PC-3 (cell line): ENCODE results near the gene AOPEP. TPM values are rescaled to one million over a fixed set of nuclear protein-coding genes. Genes with fewer than 3 reads are reported as not detected.

Experiments used
- ATAC-seq: fragments of 200-7000 bp; cut with Tn5 transposase; 2 replicates; pipeline ENCODE4 v1.9.1; 2020; ENCODE audit warnings: mild to moderate bottlenecking, moderate library complexity
- BruUV-seq: library from RNA; stranded (reverse); fragments of 400-500 nt; replicated peaks from 2 replicates; lab custom pipeline; 2021; lab: Mats Ljungman, UMichigan
- CTCF ChIA-PET: fragments of 300-600 bp; sonication (Branson Sonifier 250); formaldehyde crosslinking; loops from one replicate; lab custom pipeline; 2022; ENCODE audit warnings: antibody characterized with exemption; lab: Charles Lee
- POLR2A ChIA-PET: fragments of 300-600 bp; sonication (Branson Sonifier 250); formaldehyde crosslinking; loops from one replicate; lab custom pipeline; 2022; ENCODE audit warnings: antibody characterized with exemption; ENCODE audit not compliant: unreplicated experiment; lab: Charles Lee
- DNase-seq: peaks from one replicate; pipeline ENCODE4 v3.0.0-alpha.2; 2015
- H2AFZ ChIP-seq: fragments of 300-600 bp; sonication (generic); 2 replicates; pipeline ENCODE4 v1.6.0; 2016; ENCODE audit warnings: antibody characterized with exemption, low read length
- H3F3A ChIP-seq: fragments of 300-600 bp; sonication (generic); one replicate; pipeline ENCODE4 v1.6.0; 2017; ENCODE audit warnings: antibody characterized with exemption, low read length, control low read depth, mild to moderate bottlenecking; ENCODE audit not compliant: unreplicated experiment
- H3K27ac ChIP-seq: fragments of 300-600 bp; sonication (generic); 2 replicates; pipeline ENCODE4 v1.5.1; 2016; ENCODE audit warnings: mild to moderate bottlenecking, low read length
- H3K27me3 ChIP-seq: fragments of 300-600 bp; sonication (generic); 2 replicates; pipeline ENCODE4 v1.6.1; 2016; ENCODE audit warnings: low read length, mixed read lengths
- H3K36me3 ChIP-seq: fragments of 300-600 bp; sonication (generic); 2 replicates; pipeline ENCODE4 v1.6.1; 2016; ENCODE audit warnings: low read depth, mixed run types, low read length, mixed read lengths
- H3K4me1 ChIP-seq: fragments of 300-600 bp; sonication (generic); 2 replicates; pipeline ENCODE4 v1.5.1; 2016; ENCODE audit warnings: low read length; ENCODE audit not compliant: insufficient read depth
- H3K4me2 ChIP-seq: fragments of 300-600 bp; sonication (generic); 2 replicates; pipeline ENCODE4 v1.6.0; 2016; ENCODE audit warnings: low read length
- H3K4me3 ChIP-seq: fragments of 300-600 bp; sonication (generic); 2 replicates; pipeline ENCODE4 v1.5.1; 2016; ENCODE audit warnings: mild to moderate bottlenecking, low read length, mixed read lengths
- H3K79me2 ChIP-seq: fragments of 300-600 bp; sonication (generic); 2 replicates; pipeline ENCODE4 v1.6.1; 2017; ENCODE audit warnings: low read length, mixed read lengths
- H3K9ac ChIP-seq: fragments of 300-600 bp; sonication (generic); 2 replicates; pipeline ENCODE4 v1.6.0; 2016; ENCODE audit warnings: mild to moderate bottlenecking, low read length
- H3K9me2 ChIP-seq: fragments of 300-600 bp; sonication (generic); replicated peaks from 2 replicates; pipeline ENCODE4 v1.6.1; 2016; ENCODE audit warnings: mixed run types, low read length, mixed read lengths
- H3K9me3 ChIP-seq: fragments of 300-600 bp; sonication (generic); 2 replicates; pipeline ENCODE4 v1.6.1; 2016; ENCODE audit warnings: low read length, mixed read lengths
- H4K20me1 ChIP-seq: fragments of 300-600 bp; sonication (generic); 2 replicates; pipeline ENCODE4 v1.6.1; 2016; ENCODE audit warnings: low read length, mixed read lengths
- CTCF ChIP-seq: fragments of 300-600 bp; sonication (generic); conservative IDR thresholded peaks from 2 replicates; pipeline ENCODE4 v1.5.1; 2017; ENCODE audit warnings: antibody characterized with exemption, low read depth, mild to moderate bottlenecking, low read length
- EZH2 ChIP-seq: fragments of 300-600 bp; sonication (generic); IDR thresholded peaks from one replicate; pipeline ENCODE4 v1.6.1; 2017; ENCODE audit warnings: antibody characterized with exemption, mild to moderate bottlenecking, low read length; ENCODE audit not compliant: unreplicated experiment
- EZH2phosphoT487 ChIP-seq: fragments of 300-600 bp; sonication (generic); IDR thresholded peaks from 2 replicates; pipeline ENCODE4 v1.6.1; 2018; ENCODE audit warnings: mild to moderate bottlenecking, antibody characterized with exemption, low read length, borderline replicate concordance
- intact Hi-C: fragments of 100-400 bp; cut with micrococcal nuclease; formaldehyde crosslinking; loops from 2 replicates; pipeline ENCODE4 v1.9.0; 2023
- total RNA-seq: library from RNA; depleted of rRNA; stranded (reverse); fragments of >200 nt; gene quantifications from 2 replicates; pipeline ENCODE4 v1.2.3, GENCODE V29; 2014

The AOPEP gene
- total RNA-seq, 1 experiment from 2014 or later, result 23.1 TPM

GRCh38 chr9:94911986-94912635, 185.6 kb downstream of the AOPEP start:
- no TSS peak for BruUV-seq

GRCh38 chr9:94912700-94913249, 186.3 kb downstream of the AOPEP start:
- ATAC-seq (peak; percentile 71), DNase-seq (peak; percentile 94)
- peak overlapping the region; percentile 7 for H3K4me3 ChIP-seq
- peaks cover 4% of the 10 kb centered on the region for H3F3A ChIP-seq
- H3K4me2 ChIP-seq, result peak overlapping the region; percentile 51
- no peaks in the 10 kb centered on the region for H3K9me2 ChIP-seq
- peaks cover 59% of the 10 kb centered on the region for H3K4me1 ChIP-seq
- ChIA-PET CTCF (interaction anchor here (1.3 kb wide), 1 partner anchor 215 kb away, joined by 3 read pairs; no protein-coding TSS in a partner anchor), POLR2A (no interaction called here)
- intact Hi-C loops, result loop anchor here (1.0 to 10.0 kb wide), 5 partner anchors 44 to 202 kb away; no protein-coding TSS in a partner anchor
- no peaks in the 10 kb centered on the region for H3K27me3 ChIP-seq
- no peaks in the 10 kb centered on the region for H3K36me3 ChIP-seq
- no peaks in the 10 kb centered on the region for H3K9me3 ChIP-seq
- no peak for TF ChIP-seq EZH2
- H3K9ac ChIP-seq, result 0 out of 2 replicates have a peak overlapping the region, but pooled peaks have one; percentile 30
- no peak overlapping the region for H2AFZ ChIP-seq
- no TSS peak for BruUV-seq
- peaks cover 14% of the 10 kb centered on the region; the same call in 1 of the 2 replicates for H3K79me2 ChIP-seq
- H3K27ac ChIP-seq, result peak overlapping the region; percentile 74
- no peaks in the 10 kb centered on the region for H4K20me1 ChIP-seq

More at GRCh38 chr9:94911986-94912635, 185.6 kb downstream of the AOPEP start:
- ATAC-seq (no peak), DNase-seq (no peak)
- CTCF ChIA-PET, result interaction anchor here (1.3 kb wide), 1 partner anchor 216 kb away, joined by 3 read pairs; no protein-coding TSS in a partner anchor
- intact Hi-C loops, result loop anchor here (2.0 to 10.0 kb wide), 3 partner anchors 43 to 203 kb away; no protein-coding TSS in a partner anchor
- TF ChIP-seq EZH2, result no peak
- no peak for TF ChIP-seq EZH2phosphoT487
- no peak for TF ChIP-seq CTCF
- Histone ChIP-seq H3K27ac (peak overlapping the region; percentile 74), H3K4me2 (peak overlapping the region; percentile 51), H3K9me2 (no peaks in the 10 kb centered on the region), H3K9ac (no peak overlapping the region), H3K4me3 (no peak overlapping the region), H3K27me3 (no peaks in the 10 kb centered on the region), H2AFZ (no peak overlapping the region), H3F3A (peaks cover 4% of the 10 kb centered on the region), H3K79me2 (peaks cover 14% of the 10 kb centered on the region; the same call in 1 of the 2 replicates), H3K4me1 (peaks cover 53% of the 10 kb centered on the region), H3K9me3 (no peaks in the 10 kb centered on the region), H3K36me3 (no peaks in the 10 kb centered on the region), H4K20me1 (no peaks in the 10 kb centered on the region)
- POLR2A ChIA-PET, result no interaction called here

GRCh38 chr9:94913550-94913949, 187.1 kb downstream of the AOPEP start:
- Histone ChIP-seq H3K36me3 (no peaks in the 10 kb centered on the region), H3K9me2 (no peaks in the 10 kb centered on the region), H3K79me2 (peaks cover 19% of the 10 kb centered on the region), H3F3A (peaks cover 4% of the 10 kb centered on the region), H3K9me3 (no peaks in the 10 kb centered on the region), H3K4me2 (peak overlapping the region; percentile 51), H3K9ac (peak overlapping the region; percentile 30; the same call in 1 of the 2 replicates), H3K27ac (peak overlapping the region; percentile 74), H2AFZ (no peak overlapping the region), H3K4me3 (peak overlapping the region; percentile 7; the same call in 1 of the 2 replicates), H3K27me3 (no peaks in the 10 kb centered on the region), H3K4me1 (peaks cover 67% of the 10 kb centered on the region), H4K20me1 (no peaks in the 10 kb centered on the region)
- CTCF ChIA-PET, result interaction anchor here (1.3 kb wide), 1 partner anchor 214 kb away, joined by 3 read pairs; no protein-coding TSS in a partner anchor
- DNase-seq (peak; percentile 28), ATAC-seq (peak; percentile 32)
- no TSS peak for BruUV-seq
- TF ChIP-seq EZH2 (no peak), EZH2phosphoT487 (no peak), CTCF (no peak)
- intact Hi-C loops, result loop anchor here (1.0 to 10.0 kb wide), 5 partner anchors 45 to 201 kb away; no protein-coding TSS in a partner anchor
- POLR2A ChIA-PET, result interaction anchor here (0.7 kb wide), 1 partner anchor 120 kb away, joined by 3 read pairs; no protein-coding TSS in a partner anchor
